K562 (cell line): ENCODE measurements around the gene DOCK6. TPM values are rescaled to one million over a fixed set of nuclear protein-coding genes. Genes with fewer than 3 reads are reported as not detected.

Experiments used
- ETV6 ChIP-seq, 3 experiments: fragments of 150-350 bp in 1 of 3; sonication (generic) in 1 of 3; formaldehyde crosslinking in 1 of 3; IDR thresholded peaks; 2 replicates each; pipeline versions ENCODE4 v1.6.1 to v1.8.0; 2014 to 2022; ENCODE audit warnings: borderline replicate concordance in 2 of 3, low read depth in 2 of 3, antibody characterized with exemption in 1 of 3, low read length in 1 of 3, mild to moderate bottlenecking in 1 of 3, missing genetic modification reagents in 1 of 3
- FOXM1 ChIP-seq, 2 experiments: fragments of 450-650 bp in 1 of 2; sonication (generic) in 1 of 2; formaldehyde crosslinking in 1 of 2; IDR thresholded peaks; 2 replicates each; pipeline versions ENCODE4 v1.6.1 to v1.9.0; 2017 to 2022; ENCODE audit warnings: low read depth in 2 of 2, mild to moderate bottlenecking in 2 of 2, missing genetic modification reagents in 1 of 2, moderate library complexity in 1 of 2
- MEIS2 ChIP-seq: fragments of 450-650 bp; IDR thresholded peaks from 2 replicates; pipeline ENCODE4 v1.6.1; 2014; ENCODE audit warnings: mild to moderate bottlenecking; ENCODE audit not compliant: partially characterized antibody
- NRF1 ChIP-seq, 2 experiments: fragments of 450-650 bp; IDR thresholded peaks in 1 of 2; conservative IDR thresholded peaks in 1 of 2; 2 replicates each; pipeline ENCODE4 v1.6.1; 2014; ENCODE audit warnings: mild to moderate bottlenecking in 2 of 2
- POLR2G ChIP-seq: fragments of 200-400 bp; formaldehyde crosslinking; IDR thresholded peaks from 2 replicates; pipeline ENCODE4 v1.6.1; 2017; ENCODE audit warnings: low read depth, mild to moderate bottlenecking, antibody characterized with exemption, low read length, moderate library complexity
- ZNF143 ChIP-seq: sonication (generic); formaldehyde crosslinking; IDR thresholded peaks from 2 replicates; pipeline ENCODE4 v1.9.0; 2022; ENCODE audit warnings: mild to moderate bottlenecking, missing genetic modification reagents
- ZNF282 ChIP-seq: sonication (generic); formaldehyde crosslinking; IDR thresholded peaks from 2 replicates; pipeline ENCODE4 v1.8.1; 2023; ENCODE audit warnings: missing genetic modification reagents
- polyA plus RNA-seq, 8 experiments: library from polyadenylated mRNA; depleted of rRNA in 4 of 8; stranded (reverse) in 5 of 8; unstranded in 3 of 8; fragments of >200 nt; fragmentation: Nextera tagmentation in 2 of 8; fragmentation: Illumina TruSeq in 1 of 8; extraction: Ambion mirVana in 2 of 8; extraction: Trizol in 1 of 8; gene quantifications; 2 replicates each; pipeline versions ENCODE4 v1.2.1 to v1.2.3, GENCODE V29; 2011 to 2014; ENCODE audit warnings: inconsistent platforms in 1 of 8, missing spikeins in 1 of 8
- total RNA-seq, 7 experiments: library from RNA; depleted of rRNA in 6 of 7; stranded (reverse); fragments of >200 nt in 6 of 7; fragmentation: Illumina TruSeq in 2 of 7; extraction: Trizol in 2 of 7; gene quantifications; 2 replicates each; pipeline versions ENCODE4 v1.2.1 to v1.2.3, GENCODE V29; 2011 to 2021; ENCODE audit warnings: low replicate concordance in 1 of 7
- TF ChIP-seq, protein P1 (sequence below), 2 experiments: IDR thresholded peaks in 1 of 2; conservative IDR thresholded peaks in 1 of 2; 2 replicates each; pipeline ENCODE4 v1.6.1; 2016; ENCODE audit warnings: low read depth in 2 of 2, mild to moderate bottlenecking in 1 of 2, missing compliant biosample characterization in 1 of 2, missing genetic modification characterization in 1 of 2, moderate library complexity in 1 of 2
- TF ChIP-seq, protein P2 (sequence below): IDR thresholded peaks from 2 replicates; pipeline ENCODE4 v1.6.1; 2011; ENCODE audit warnings: borderline replicate concordance, low read depth, mild to moderate bottlenecking, moderate library complexity, low read length; ENCODE audit not compliant: insufficient read depth, poor library complexity, severe bottlenecking

Gene DOCK6
- total and polyA plus RNA-seq, 9 of the 15 experiments (the other 6 are each of a cell fraction or from before 2014, with no cell fraction given): 0.35 to 19.3 (median 3.8) TPM

DNA sequence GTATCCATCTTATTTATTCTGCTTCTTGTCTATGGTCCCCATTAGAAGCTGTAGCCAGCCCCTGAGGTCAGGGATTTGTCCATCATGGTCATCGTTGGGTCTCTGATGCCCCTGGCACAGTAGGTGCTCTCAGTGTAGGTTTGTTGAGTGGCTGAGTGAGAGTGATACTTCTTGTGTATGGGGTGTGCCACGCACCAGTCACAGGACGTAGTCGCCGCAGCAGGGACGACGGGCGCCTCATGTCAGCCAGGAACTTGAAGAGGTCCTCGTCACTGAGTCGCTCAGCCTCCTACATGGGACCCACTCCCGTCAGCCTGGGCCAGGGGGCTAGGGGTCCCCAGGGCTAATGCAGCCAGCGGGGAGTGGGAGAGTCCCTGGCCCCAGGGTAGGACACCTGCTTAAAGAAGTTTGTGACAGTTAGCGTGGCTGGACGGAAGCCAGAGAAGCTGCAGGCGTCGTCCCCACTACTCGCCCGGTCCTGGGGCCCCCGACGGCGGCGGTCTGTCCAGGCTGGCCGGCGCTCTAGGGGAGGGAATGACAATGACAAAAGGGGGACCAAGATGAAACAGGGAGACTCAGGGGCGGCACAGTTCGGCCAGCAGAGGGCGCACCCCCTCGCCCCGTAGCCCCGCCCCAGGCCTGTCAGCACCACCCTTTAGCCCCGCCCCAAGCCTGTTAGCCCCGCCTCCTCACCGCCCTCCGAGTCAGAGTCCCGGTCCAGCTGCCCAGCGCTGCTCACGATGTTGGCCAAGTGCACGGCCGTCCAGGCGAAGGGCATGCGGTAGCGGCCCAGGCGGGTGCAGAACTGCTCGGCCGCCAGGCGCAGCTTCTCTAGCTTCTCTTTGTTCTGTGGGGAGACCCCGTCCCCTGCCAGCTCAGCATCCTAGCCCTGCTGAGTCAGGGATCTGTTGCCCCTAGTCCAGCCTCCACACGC lies 19.2 kb downstream of the DOCK6 start (continued):
- TF ChIP-seq FOXM1 (IDR thresholded peaks at IDR 0.05; ENCODE audit: low read depth) (no peak), FOXM1 (CRISPR knock-in tag; IDR thresholded peaks at IDR 0.05; ENCODE audit: low read depth) (0 out of 2 replicates have a peak, but pooled peaks have one; percentile 60), POLR2G (peak; percentile 21; the same call in 1 of the 2 replicates), ETV6 (IDR thresholded peaks at IDR 0.05; ENCODE audit: borderline replicate concordance in 1 of 2, low read depth in 2 of 2, low read length in 1 of 2) (no peak), ETV6 (CRISPR knock-in tag; IDR thresholded peaks at IDR 0.05; ENCODE audit: borderline replicate concordance) (no peak), MEIS2 (peak; percentile 63), ZNF143 (no peak), ZNF282 (no peak), NRF1 (conservative IDR thresholded peaks at IDR 0.05 in 1 of 2, IDR thresholded peaks at IDR 0.05 in 1 of 2) (0 out of 4 replicates have a peak, but pooled peaks of 1 of the 2 experiments have one; percentile 26)
- TF ChIP-seq, protein P1, sequence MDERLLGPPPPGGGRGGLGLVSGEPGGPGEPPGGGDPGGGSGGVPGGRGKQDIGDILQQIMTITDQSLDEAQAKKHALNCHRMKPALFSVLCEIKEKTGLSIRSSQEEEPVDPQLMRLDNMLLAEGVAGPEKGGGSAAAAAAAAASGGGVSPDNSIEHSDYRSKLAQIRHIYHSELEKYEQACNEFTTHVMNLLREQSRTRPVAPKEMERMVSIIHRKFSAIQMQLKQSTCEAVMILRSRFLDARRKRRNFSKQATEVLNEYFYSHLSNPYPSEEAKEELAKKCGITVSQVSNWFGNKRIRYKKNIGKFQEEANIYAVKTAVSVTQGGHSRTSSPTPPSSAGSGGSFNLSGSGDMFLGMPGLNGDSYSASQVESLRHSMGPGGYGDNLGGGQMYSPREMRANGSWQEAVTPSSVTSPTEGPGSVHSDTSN (CRISPR knock-in tag; IDR thresholded peaks at IDR 0.05; ENCODE audit: low read depth): no peak
- TF ChIP-seq, protein P1 (tag; conservative IDR thresholded peaks at IDR 0.05; ENCODE audit: low read depth): peak; percentile 50; the same call in 1 of the 2 replicates
- TF ChIP-seq, protein P2, sequence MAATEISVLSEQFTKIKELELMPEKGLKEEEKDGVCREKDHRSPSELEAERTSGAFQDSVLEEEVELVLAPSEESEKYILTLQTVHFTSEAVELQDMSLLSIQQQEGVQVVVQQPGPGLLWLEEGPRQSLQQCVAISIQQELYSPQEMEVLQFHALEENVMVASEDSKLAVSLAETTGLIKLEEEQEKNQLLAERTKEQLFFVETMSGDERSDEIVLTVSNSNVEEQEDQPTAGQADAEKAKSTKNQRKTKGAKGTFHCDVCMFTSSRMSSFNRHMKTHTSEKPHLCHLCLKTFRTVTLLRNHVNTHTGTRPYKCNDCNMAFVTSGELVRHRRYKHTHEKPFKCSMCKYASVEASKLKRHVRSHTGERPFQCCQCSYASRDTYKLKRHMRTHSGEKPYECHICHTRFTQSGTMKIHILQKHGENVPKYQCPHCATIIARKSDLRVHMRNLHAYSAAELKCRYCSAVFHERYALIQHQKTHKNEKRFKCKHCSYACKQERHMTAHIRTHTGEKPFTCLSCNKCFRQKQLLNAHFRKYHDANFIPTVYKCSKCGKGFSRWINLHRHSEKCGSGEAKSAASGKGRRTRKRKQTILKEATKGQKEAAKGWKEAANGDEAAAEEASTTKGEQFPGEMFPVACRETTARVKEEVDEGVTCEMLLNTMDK: peak; percentile 90
